Measurements from ENCODE around the gene HSPA4.
A peak's percentile ranks its signal among the peaks of the same experiment; 100 is the strongest.
"Not testable (repeated sequence)": the region's sequence is repeated elsewhere in the genome, so short reads cannot be mapped to it uniquely, and the experiment has no call there.

The HSPA4 gene

GRCh38 chr5:133051542-133052316, at the start of gene HSPA4:
Gene HSPA4, plus strand, starts transcription at chr5:133052013. Its CDS starts 238 bp downstream, at chr5:133052251.
- DNase-seq (ENCODE audit: low read depth, low spot score), result peak; percentile 93

GRCh38 chr5:133006653-133007052, 45.2 kb upstream of the HSPA4 start:
- DNase-seq (ENCODE audit: low read depth, low spot score), result no peak

- DNase-seq (ENCODE audit: low read depth, low spot score), result not testable (repeated sequence)
Measured at GRCh38 chr5:133008455-133008854, 43.4 kb upstream of the HSPA4 start.

DNA sequence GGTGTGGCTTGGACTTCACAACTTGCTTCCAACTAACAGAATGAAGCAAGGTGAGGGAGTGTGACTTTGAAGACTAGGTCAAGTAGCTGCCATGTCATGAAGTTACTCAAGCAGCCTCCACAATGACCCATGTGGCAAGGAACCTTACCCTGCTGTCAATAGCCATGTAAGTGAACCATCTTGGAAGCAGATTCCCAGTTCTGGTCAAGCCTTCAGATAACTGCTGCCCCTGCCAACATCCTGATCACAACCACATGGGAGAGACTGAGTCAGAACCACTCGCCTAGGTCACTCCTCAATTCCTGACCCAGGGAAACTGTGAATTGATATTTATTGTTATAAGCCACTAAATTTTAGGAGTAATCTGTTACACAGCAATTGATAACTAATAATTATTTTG, 36.3 kb upstream of the HSPA4 start:
- no peak for DNase-seq (ENCODE audit: low read depth, low spot score)

- DNase-seq (ENCODE audit: low read depth, low spot score), result no peak
Measured at GRCh38 chr5:133017964-133018363, 33.8 kb upstream of the HSPA4 start.

DNA sequence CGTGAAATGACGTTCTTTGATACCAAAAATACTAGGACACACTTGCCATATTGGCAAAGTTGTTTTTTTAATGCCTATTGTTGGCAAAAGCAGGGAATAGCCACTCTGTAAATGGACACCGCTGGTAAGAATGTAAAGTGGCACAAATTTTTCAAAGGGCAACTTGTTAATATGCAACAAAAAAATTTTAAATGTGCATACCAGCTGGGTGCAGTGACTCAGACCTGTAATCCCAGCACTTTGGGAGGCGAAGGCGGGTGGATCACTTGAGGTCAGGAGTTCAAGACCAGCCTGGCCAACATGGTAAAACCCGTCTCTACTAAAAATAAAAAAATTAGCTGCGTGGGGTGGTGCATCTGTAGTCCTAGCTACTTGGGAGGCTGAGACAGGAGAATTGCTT, 32.3 kb upstream of the HSPA4 start:
- DNase-seq (ENCODE audit: low read depth, low spot score), result not testable (repeated sequence)

GRCh38 chr5:133025804-133026663, 25.8 kb upstream of the HSPA4 start, which contains the start of gene ZCCHC10:
Gene ZCCHC10, minus strand, starts transcription at chr5:133026549. Its CDS starts 12 bp downstream, at chr5:133026537.
- DNase-seq (ENCODE audit: low read depth, low spot score), result peak; percentile 79

GRCh38 chr5:133026664-133027153, 25.1 kb upstream of the HSPA4 start:
- no peak for DNase-seq (ENCODE audit: low read depth, low spot score)

- no peak for DNase-seq (ENCODE audit: low read depth, low spot score)
Measured at GRCh38 chr5:133029416-133029815, 22.4 kb upstream of the HSPA4 start.

DNA sequence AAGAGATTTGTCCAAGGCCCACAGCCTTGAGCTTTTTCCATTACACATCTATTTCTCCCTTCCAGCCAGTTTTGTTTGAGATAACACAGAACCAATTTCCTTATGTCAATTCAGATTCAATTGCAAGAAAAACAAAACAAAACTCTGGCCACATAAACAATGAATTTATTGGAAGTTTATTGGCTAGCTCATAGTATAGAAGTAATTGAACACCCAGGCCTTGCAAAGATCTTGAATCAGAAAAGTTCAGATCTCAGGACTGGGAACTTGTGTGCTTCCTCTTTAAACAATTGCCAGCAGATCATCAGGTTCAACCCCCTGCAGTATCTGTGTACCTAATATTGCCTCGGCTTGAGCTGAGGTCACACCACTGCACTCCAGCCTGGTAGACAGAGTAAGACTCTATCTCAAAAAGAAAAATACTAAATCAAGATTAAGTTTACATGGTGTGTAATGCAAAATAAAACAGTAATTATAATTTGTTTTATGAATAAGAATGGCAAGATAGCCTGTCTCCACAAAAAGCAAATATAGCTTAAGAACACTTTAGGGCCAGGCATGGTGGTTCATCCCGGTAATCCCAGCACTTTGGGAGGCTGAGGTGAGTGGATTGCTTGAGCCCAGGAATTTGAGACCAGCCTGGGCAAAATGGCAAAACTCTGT, 21.3 kb upstream of the HSPA4 start:
- DNase-seq (ENCODE audit: low read depth, low spot score), result no peak

DNA sequence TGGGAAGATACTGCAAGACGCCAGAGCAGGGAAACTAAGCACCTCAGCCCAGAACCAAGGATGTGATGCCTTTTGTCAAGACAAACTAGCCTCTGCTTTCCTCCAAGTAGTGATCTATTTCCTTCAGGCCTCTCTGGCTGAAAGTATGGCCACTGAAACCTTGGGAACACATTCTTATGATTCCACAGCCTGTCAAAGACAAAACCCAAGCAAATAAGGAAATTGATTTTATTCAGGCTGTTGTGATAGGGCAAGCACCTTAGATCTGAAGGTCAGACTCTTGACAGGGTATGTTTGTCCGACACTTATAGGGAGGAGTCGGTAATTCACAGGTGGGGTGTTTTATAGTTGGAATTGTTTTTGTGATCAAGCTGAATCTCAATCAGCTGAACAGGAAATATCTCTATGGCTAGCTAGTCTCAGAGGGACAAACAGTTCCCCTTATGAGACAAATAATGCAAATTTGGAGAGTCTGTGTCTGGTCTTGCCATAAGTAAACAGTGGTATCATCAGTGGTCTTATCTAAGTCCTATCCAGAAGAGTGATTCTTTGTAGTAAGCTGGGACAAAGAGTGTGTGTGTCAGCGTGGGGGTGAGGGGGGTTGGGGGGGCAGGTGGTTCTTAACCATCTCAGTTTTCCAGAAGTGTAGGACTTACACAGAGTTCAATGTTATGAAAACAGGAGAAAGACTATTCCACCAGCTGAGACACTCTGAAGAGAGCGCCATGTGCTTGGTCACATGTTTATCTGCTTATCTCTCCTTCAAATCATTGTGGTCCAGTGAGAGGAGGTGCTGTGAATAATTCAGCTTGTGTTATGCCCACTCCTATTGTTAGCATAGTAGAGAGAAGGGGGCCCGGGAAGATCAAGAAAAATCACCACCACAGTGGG, 18.7 kb upstream of the HSPA4 start:
- DNase-seq (ENCODE audit: low read depth, low spot score), result no peak

GRCh38 chr5:133034064-133034463, 17.7 kb upstream of the HSPA4 start:
- DNase-seq (ENCODE audit: low read depth, low spot score), result no peak

GRCh38 chr5:133035224-133035623, 16.6 kb upstream of the HSPA4 start:
- DNase-seq (ENCODE audit: low read depth, low spot score), result no peak

GRCh38 chr5:133036677-133037076, 15.1 kb upstream of the HSPA4 start:
- not testable (repeated sequence) for DNase-seq (ENCODE audit: low read depth, low spot score)

- DNase-seq (ENCODE audit: low read depth, low spot score), result no peak
Measured at GRCh38 chr5:133041157-133041784, 10.5 kb upstream of the HSPA4 start.

- DNase-seq (ENCODE audit: low read depth, low spot score), result no peak
Measured at GRCh38 chr5:133041910-133042309, 9.9 kb upstream of the HSPA4 start.

DNA sequence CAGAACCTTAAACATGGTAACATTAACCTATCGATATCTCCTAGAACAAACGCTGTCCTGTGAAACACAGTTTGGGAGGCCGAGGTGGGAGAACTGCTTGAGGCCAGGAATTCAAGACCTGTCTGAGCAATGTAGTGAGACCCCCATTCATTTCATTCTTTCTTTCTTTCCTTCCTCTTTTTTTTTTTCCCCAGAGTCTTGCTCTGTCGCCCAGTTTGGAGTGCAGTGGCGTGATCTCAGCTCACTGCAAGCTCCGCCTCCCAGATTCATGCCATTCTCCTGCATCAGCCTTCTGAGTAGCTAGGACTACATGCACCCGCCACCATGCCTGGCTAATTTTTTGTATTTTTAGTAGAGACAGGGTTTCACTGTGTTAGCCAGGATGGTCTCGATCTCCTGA, 5.3 kb upstream of the HSPA4 start:
- not testable (repeated sequence) for DNase-seq (ENCODE audit: low read depth, low spot score)

GRCh38 chr5:133047404-133047803, 4.4 kb upstream of the HSPA4 start:
- DNase-seq (ENCODE audit: low read depth, low spot score), result no peak

DNA sequence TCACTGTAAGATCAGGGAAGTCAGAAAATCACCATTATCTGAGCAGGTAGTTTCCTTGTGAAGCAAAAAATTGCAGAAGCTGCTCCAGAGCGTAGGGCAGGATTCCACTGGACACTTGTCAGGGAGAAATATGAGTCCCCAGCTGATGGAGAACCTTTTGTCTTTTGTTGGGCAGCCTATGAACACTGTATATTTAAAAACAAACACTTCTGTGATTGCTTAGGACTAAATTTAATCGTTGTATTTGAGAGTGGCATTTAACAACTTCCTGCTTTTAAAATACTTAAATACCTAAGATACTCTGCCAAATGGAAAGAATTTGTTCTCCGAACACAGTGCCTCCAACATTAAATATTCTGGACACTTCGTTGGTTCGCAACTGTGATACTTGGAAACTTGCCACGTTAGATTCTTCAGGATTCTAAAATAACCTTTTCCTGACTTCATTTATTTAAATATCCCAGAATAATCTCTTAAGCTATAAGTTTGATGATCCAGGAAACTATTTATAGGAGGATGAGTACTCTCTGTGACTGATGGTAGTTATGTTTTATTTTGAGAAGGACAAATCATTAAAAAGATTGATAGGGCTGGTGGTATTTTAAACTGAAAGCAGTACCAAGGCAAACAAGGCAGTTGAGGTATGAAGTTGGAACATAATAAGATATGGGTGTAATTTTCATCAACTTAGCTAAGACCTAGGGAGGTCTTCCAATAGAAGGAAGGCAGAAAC, 2.7 kb upstream of the HSPA4 start:
- no peak for DNase-seq (ENCODE audit: low read depth, low spot score)

GRCh38 chr5:133049726-133050048, 2.1 kb upstream of the HSPA4 start:
- DNase-seq (ENCODE audit: low read depth, low spot score), result no peak
